GM12878 (cell line): ENCODE results near the gene MLEC.

Source experiments
- E2F4 ChIP-seq: IDR thresholded peaks from 2 replicates; pipeline ENCODE4 v1.6.1; 2012; ENCODE audit warnings: low read depth, low read length, improper control_type of control experiment
- KAT2A ChIP-seq: conservative IDR thresholded peaks from 2 replicates; pipeline ENCODE4 v1.6.1; 2011; ENCODE audit warnings: low read depth, low read length; ENCODE audit not compliant: control insufficient read depth
- MLLT1 ChIP-seq: fragments of 450-650 bp; IDR thresholded peaks from 2 replicates; pipeline ENCODE4 v1.6.1; 2016; ENCODE audit warnings: mild to moderate bottlenecking
- ZNF384 ChIP-seq: IDR thresholded peaks from 2 replicates; pipeline ENCODE4 v1.6.1; 2012; ENCODE audit warnings: low read depth, mild to moderate bottlenecking, low read length, improper control_type of control experiment, borderline replicate concordance

- TF ChIP-seq E2F4 = no peak
- TF ChIP-seq ZNF384 = no peak
- TF ChIP-seq MLLT1 = no peak
- no peak for TF ChIP-seq KAT2A
These were observed 21.7 kb downstream of the MLEC start for GRCh38 chr12:120708651-120709050.
